Measurements from ENCODE around the gene SPATA13. TPM values are rescaled to one million over a fixed set of nuclear protein-coding genes. Genes with fewer than 3 reads are reported as not detected.

SPATA13 gene
- total and polyA plus RNA-seq, 8 donors, result 3.6 to 156 (median 48.6) TPM

DNA sequence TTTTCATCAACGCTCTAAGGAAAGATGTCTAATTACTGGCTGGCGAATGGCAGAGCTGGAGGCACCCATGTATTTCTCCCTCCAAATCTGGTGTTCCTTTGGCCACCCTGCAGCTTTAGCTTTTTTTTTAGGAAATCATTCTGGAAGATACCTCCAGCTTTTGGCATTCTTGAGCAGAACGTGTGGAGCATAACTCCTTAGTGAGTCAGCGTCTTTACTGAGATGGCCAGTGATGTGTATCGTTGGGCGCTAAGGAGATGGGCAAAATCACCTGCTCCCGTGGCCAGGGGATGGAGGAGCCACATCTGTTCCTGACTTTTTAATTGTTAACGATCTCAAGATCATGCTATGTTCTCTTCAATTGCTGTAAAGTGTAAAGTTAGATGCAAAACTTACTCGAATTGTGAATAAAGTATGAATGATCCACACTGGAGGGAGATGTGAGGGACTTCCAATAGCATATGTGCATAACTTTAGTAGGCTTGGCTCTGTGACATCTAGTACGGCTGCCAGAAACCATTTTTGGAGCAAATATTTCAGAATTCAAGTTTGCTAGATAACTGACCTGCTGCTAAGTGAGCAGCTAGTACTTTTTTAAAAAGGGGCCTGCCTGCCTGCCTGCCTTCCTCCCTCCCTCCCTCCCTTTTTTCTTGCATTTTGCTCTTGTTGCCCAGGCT, 124.5 kb downstream of the SPATA13 start:
- peaks cover 45 to 100% (median 86%) of the 10 kb centered on the region in 4 donors for H3K36me3 ChIP-seq
- H3K9me3 ChIP-seq, result no peaks in the 10 kb centered on the region
- H3K27ac ChIP-seq, result no peak overlapping the region
- TF ChIP-seq, protein P1, sequence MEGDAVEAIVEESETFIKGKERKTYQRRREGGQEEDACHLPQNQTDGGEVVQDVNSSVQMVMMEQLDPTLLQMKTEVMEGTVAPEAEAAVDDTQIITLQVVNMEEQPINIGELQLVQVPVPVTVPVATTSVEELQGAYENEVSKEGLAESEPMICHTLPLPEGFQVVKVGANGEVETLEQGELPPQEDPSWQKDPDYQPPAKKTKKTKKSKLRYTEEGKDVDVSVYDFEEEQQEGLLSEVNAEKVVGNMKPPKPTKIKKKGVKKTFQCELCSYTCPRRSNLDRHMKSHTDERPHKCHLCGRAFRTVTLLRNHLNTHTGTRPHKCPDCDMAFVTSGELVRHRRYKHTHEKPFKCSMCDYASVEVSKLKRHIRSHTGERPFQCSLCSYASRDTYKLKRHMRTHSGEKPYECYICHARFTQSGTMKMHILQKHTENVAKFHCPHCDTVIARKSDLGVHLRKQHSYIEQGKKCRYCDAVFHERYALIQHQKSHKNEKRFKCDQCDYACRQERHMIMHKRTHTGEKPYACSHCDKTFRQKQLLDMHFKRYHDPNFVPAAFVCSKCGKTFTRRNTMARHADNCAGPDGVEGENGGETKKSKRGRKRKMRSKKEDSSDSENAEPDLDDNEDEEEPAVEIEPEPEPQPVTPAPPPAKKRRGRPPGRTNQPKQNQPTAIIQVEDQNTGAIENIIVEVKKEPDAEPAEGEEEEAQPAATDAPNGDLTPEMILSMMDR (IDR thresholded peaks at IDR 0.05), result no peak
- TF ChIP-seq POLR2A (IDR thresholded peaks at IDR 0.05) (no peak), POLR2AphosphoS5 (IDR thresholded peaks at IDR 0.05) (no peak), EP300 (IDR thresholded peaks at IDR 0.05) (no peak)
- no peak for DNase-seq
- H3K4me1 ChIP-seq, result peaks cover 0 to 23% (median 10%) of the 10 kb centered on the region in 4 donors
- no peaks in the 10 kb centered on the region for H3K27me3 ChIP-seq
- 88 to 94% (median 91%) methylated on average over 10 of the region's 10 CpGs for WGBS, 5 donors
- no peak overlapping the region for H3K4me3 ChIP-seq
- intact Hi-C loops (cut with DNase I; ENCODE audit: low total_unique reads), result no loop called here

DNA sequence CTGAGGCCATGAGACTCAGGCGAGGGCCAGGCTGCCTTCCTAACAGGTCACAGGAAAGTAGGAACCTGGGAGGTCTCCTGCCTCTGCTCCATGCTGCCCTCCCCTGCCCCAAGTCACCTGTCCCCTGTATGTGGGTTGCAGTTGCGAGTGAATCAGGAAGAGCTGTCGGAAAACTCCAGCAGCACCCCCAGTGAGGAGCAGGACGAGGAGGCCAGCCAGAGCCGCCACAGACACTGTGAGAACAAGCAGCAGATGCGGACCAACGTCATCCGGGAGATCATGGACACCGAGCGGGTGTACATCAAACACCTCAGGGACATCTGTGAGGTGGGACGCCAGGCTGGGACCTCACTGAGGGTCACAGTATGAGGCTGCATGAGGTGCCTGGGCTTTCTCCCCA, 126.1 kb downstream of the SPATA13 start:
- no peak for TF ChIP-seq POLR2A (IDR thresholded peaks at IDR 0.05)
- no peak for TF ChIP-seq EP300 (IDR thresholded peaks at IDR 0.05)
- TF ChIP-seq, protein P1 (IDR thresholded peaks at IDR 0.05), result no peak
- no peak for TF ChIP-seq POLR2AphosphoS5 (IDR thresholded peaks at IDR 0.05)
- intact Hi-C loops (cut with DNase I; ENCODE audit: low total_unique reads), result no loop called here
- H3K4me1 ChIP-seq, result peaks cover 0 to 10% (median 4%) of the 10 kb centered on the region in 4 donors
- 92 to 99% (median 96%) methylated on average over 11 of the region's 11 CpGs for WGBS, 5 donors
- H3K36me3 ChIP-seq, result peaks cover 59 to 100% (median 95%) of the 10 kb centered on the region in 4 donors
- peak in 1 of 2 donors; percentile 17 for DNase-seq
- no peaks in the 10 kb centered on the region for H3K27me3 ChIP-seq
- H3K4me3 ChIP-seq, result no peak overlapping the region
- no peak overlapping the region for H3K27ac ChIP-seq
- no peaks in the 10 kb centered on the region for H3K9me3 ChIP-seq

DNA sequence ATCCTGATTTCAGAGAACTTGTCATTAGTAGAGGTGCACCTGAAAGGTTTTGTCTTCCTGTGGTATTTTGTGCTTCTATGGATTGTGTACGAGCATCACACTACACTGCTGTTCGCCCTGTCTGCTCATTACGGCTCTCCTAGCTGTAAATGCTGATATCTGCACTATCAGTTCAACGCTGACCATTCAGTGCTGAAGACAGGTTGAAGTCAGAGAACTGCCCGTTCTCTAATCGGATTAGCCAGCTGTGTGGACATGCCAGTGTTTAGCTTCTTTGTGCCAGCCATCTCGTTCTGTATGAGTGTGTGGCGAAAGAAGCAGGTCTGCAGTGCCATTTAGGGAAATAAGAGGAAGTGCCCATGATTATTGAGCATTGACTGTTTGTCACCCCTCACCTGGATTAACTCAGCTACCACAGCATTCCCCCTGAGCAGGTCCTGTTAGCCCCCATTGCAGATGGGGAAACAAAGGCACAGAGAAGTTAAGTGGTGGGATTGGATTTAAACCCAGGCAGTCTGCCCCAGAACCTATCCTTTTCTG, 127.3 kb downstream of the SPATA13 start:
- WGBS, 5 donors, result 87 to 91% (median 89%) methylated on average over 8 of the region's 8 CpGs
- intact Hi-C loops (cut with DNase I; ENCODE audit: low total_unique reads), result no loop called here
- Histone ChIP-seq H3K27ac (no peak overlapping the region), H3K9me3 (no peaks in the 10 kb centered on the region), H3K27me3 (no peaks in the 10 kb centered on the region), H3K4me3 (no peak overlapping the region), H3K36me3 (peaks cover 65 to 98% (median 97%) of the 10 kb centered on the region in 4 donors), H3K4me1 (no peaks in the 10 kb centered on the region)
- TF ChIP-seq POLR2A (IDR thresholded peaks at IDR 0.05) (no peak), POLR2AphosphoS5 (IDR thresholded peaks at IDR 0.05) (no peak), EP300 (IDR thresholded peaks at IDR 0.05) (no peak)
- TF ChIP-seq, protein P1 (IDR thresholded peaks at IDR 0.05), result no peak
- no peak for DNase-seq

DNA sequence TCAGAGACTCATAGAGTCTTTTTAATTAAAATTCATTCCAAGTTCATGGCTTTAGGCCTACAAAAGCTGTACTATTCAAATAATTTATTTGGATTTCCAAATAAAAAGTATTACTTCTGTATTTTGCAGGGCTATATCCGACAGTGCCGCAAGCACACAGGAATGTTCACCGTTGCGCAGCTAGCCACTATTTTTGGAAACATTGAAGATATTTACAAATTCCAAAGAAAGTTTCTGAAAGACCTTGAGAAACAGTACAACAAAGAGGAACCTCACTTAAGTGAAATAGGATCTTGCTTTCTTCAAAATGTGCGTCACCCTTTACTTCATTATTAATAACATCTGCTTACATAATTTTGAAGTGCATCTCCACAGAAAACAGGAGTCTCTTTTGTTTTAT, 128.3 kb downstream of the SPATA13 start:
- Histone ChIP-seq H3K27me3 (no peaks in the 10 kb centered on the region), H3K4me1 (no peaks in the 10 kb centered on the region), H3K36me3 (peaks cover 70 to 98% (median 97%) of the 10 kb centered on the region in 4 donors), H3K9me3 (no peaks in the 10 kb centered on the region), H3K27ac (no peak overlapping the region), H3K4me3 (no peak overlapping the region)
- WGBS, 5 donors, result 83 to 91% (median 89%) methylated on average over 5 of the region's 5 CpGs
- intact Hi-C loops (cut with DNase I; ENCODE audit: low total_unique reads), result no loop called here
- TF ChIP-seq POLR2AphosphoS5 (IDR thresholded peaks at IDR 0.05) (no peak), POLR2A (IDR thresholded peaks at IDR 0.05) (no peak), EP300 (IDR thresholded peaks at IDR 0.05) (no peak)
- TF ChIP-seq, protein P1 (IDR thresholded peaks at IDR 0.05), result no peak
- no peak for DNase-seq

All from stomach (tissue), 9 donors.